HG02973 (cell line): ENCODE data around the gene FIBCD1.

Experiments used
- ATAC-seq: cut with Tn5 transposase; IDR thresholded peaks from one replicate; pipeline ENCODE4 v1.9.1; 2021; ENCODE audit warnings: moderate library complexity; ENCODE audit not compliant: unreplicated experiment

Gene FIBCD1

GRCh38 chr9:130937146-130938076 lies 1.6 kb downstream of the FIBCD1 start:
- ATAC-seq: no peak

- no peak for ATAC-seq
Measured at GRCh38 chr9:130936285-130937117, 2.5 kb downstream of the FIBCD1 start.

- no peak for ATAC-seq
Measured at GRCh38 chr9:130935648-130936271, 3.3 kb downstream of the FIBCD1 start.

- ATAC-seq: no peak
Measured at GRCh38 chr9:130934702-130935647, 4.1 kb downstream of the FIBCD1 start.

- ATAC-seq: no peak
Measured at GRCh38 chr9:130934246-130934645, 4.8 kb downstream of the FIBCD1 start.

- no peak for ATAC-seq
Measured at GRCh38 chr9:130933114-130934046, 5.7 kb downstream of the FIBCD1 start.

GRCh38 chr9:130932255-130933079 lies 6.6 kb downstream of the FIBCD1 start:
- no peak for ATAC-seq

GRCh38 chr9:130931508-130932254 lies 7.4 kb downstream of the FIBCD1 start:
- no peak for ATAC-seq

- no peak for ATAC-seq
Measured at GRCh38 chr9:130930804-130931349, 8.2 kb downstream of the FIBCD1 start.

- no peak for ATAC-seq
Measured at GRCh38 chr9:130930132-130930803, 8.8 kb downstream of the FIBCD1 start.

GRCh38 chr9:130929571-130930038 lies 9.4 kb downstream of the FIBCD1 start:
- no peak for ATAC-seq

GRCh38 chr9:130927995-130928900 lies 10.8 kb downstream of the FIBCD1 start:
- peak; percentile 45 for ATAC-seq

- no peak for ATAC-seq
Measured at GRCh38 chr9:130927338-130927737, 11.7 kb downstream of the FIBCD1 start.

- no peak for ATAC-seq
Measured at GRCh38 chr9:130925050-130925678, 13.9 kb downstream of the FIBCD1 start.

GRCh38 chr9:130924448-130924788 lies 14.6 kb downstream of the FIBCD1 start:
- ATAC-seq: no peak
